ENCODE measurements around the gene IL5. TPM values are rescaled to one million over a fixed set of nuclear protein-coding genes. Genes with fewer than 3 reads are reported as not detected.

The IL5 gene
- total RNA-seq, 4 donors from 2014 or later, result not detected

GRCh38 chr5:132530946-132531345, 12.4 kb downstream of the IL5 start:
- WGBS, 2 donors, result 87% methylated on average over 4 of the region's 4 CpGs
- intact Hi-C loops (cut with DNase I), result loop anchor here (10.0 kb wide), 1 partner anchor 294 kb away; no protein-coding TSS in a partner anchor

DNA sequence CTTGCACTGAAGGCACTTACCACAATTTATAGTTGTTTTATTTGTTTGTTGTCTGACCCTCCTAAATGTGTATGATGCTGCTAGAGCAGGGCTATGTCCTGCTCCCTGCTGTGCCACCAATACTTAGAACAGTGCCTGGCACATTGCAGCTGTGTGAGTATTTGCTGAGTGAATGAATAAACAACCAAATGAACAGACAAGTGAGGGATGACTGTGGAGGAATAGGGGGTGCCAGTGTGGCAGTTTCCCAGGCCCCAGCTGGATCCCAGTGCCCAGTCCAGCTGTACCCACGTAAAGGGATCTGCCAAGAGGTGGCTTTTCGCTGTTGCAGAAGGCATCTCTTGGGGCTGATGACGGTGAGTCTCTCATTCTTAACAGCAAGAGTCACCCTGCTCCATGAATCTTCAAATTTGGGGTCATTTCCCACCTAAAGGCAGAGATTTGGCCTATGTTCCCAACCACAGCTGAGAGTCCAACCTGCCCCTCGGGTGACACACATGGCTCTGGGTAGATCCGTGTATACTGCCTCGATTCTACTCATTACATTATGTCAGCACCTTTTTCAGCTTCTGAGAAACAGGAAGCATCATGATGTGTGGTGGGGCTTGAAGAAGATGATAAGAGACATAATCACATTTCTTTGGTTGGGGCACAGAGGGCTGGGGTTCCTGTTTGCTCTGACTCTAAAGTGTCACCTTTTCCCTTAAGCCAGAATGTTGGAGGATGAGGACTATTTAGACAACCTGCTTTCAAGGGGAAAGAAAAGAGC, 14.3 kb downstream of the IL5 start:
- H3K27ac ChIP-seq, result no peak overlapping the region
- no peaks in the 10 kb centered on the region for H3K9me3 ChIP-seq
- H3K36me3 ChIP-seq, result no peaks in the 10 kb centered on the region
- TF ChIP-seq CTCF (IDR thresholded peaks at IDR 0.05), result no peak
- TF ChIP-seq POLR2A (IDR thresholded peaks at IDR 0.05), result no peak
- no peaks in the 10 kb centered on the region for H3K4me1 ChIP-seq
- intact Hi-C loops (cut with DNase I), result no loop called here
- H3K4me3 ChIP-seq (replicated peaks in 1 of 3), result no peak overlapping the region
- WGBS, 2 donors, result 89 to 90% methylated on average over 6 of the region's 6 CpGs
- no peaks in the 10 kb centered on the region for H3K27me3 ChIP-seq
- DNase-seq, result no peak

More at GRCh38 chr5:132530946-132531345, 12.4 kb downstream of the IL5 start:
- Histone ChIP-seq H3K36me3 (no peaks in the 10 kb centered on the region), H3K27ac (no peak overlapping the region), H3K4me1 (no peaks in the 10 kb centered on the region), H3K4me3 (replicated peaks in 1 of 3) (no peak overlapping the region), H3K9me3 (no peaks in the 10 kb centered on the region), H3K27me3 (no peaks in the 10 kb centered on the region)
- TF ChIP-seq POLR2A (IDR thresholded peaks at IDR 0.05), result no peak
- no peak for TF ChIP-seq CTCF (IDR thresholded peaks at IDR 0.05)
- no peak for DNase-seq

- TF ChIP-seq POLR2A (IDR thresholded peaks at IDR 0.05), result no peak
- no peak for TF ChIP-seq CTCF (IDR thresholded peaks at IDR 0.05)
- Histone ChIP-seq H3K36me3 (no peaks in the 10 kb centered on the region), H3K9me3 (no peaks in the 10 kb centered on the region), H3K27me3 (no peaks in the 10 kb centered on the region), H3K27ac (no peak overlapping the region), H3K4me3 (replicated peaks in 1 of 3) (no peak overlapping the region), H3K4me1 (no peaks in the 10 kb centered on the region)
- intact Hi-C loops (cut with DNase I), result no loop called here
- WGBS, 2 donors, result 91 to 93% methylated on average over 2 of the region's 2 CpGs
- no peak for DNase-seq
These were observed 15.3 kb downstream of the IL5 start for GRCh38 chr5:132528021-132528420.

DNA sequence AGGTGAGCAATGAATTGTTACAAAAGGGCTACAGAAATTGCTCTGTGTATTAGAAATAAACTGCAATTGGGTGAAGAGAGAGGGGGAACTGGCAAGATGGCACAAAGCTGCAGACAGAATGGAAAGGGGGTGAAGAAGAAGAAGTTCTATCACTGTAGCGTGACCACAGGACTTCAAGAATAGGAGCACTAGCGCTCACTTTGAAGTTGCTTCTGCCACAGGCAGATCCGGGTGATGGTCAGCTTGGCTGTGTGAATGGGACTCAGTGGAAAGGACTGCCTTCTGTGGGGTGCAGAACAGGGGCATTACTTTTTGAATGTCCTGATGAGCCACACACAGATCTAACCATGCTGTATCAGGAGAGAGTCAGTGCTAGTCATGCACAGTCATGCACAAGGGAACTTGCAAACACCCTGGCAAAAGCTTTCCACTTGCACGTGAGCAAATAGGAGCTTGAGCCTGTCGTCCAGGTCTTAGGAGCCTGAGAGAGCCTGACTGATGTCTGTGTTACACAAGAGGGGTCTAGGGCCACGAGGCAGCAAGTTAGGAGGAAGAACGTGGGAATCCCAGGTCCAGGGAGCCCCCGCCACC, 16.3 kb downstream of the IL5 start:
- H3K4me3 ChIP-seq (replicated peaks in 1 of 3), result no peak overlapping the region
- H3K27ac ChIP-seq, result no peak overlapping the region

More for the DNA sequence above, 16.3 kb downstream of the IL5 start:
- H3K36me3 ChIP-seq, result no peaks in the 10 kb centered on the region
- H3K27me3 ChIP-seq, result no peaks in the 10 kb centered on the region
- 66% methylated on average over 8 of the region's 8 CpGs for WGBS, 2 donors
- H3K9me3 ChIP-seq, result no peaks in the 10 kb centered on the region
- DNase-seq, result no peak
- TF ChIP-seq CTCF (IDR thresholded peaks at IDR 0.05) (peak in 1 of 6 experiments; percentile 9), POLR2A (IDR thresholded peaks at IDR 0.05) (no peak)
- no peaks in the 10 kb centered on the region for H3K4me1 ChIP-seq
- intact Hi-C loops (cut with DNase I), result no loop called here
